GM12873 (cell line): Measurements from ENCODE around the gene KIT.

Experiments
- TF ChIP-seq, protein P1 (sequence below): IDR thresholded peaks from 2 replicates; pipeline ENCODE4 v1.5.1; 2012; ENCODE audit warnings: low read depth, mild to moderate bottlenecking, moderate library complexity, low read length, control low read depth; ENCODE audit not compliant: insufficient read depth; ENCODE audit errors: missing control alignments

Gene KIT

DNA sequence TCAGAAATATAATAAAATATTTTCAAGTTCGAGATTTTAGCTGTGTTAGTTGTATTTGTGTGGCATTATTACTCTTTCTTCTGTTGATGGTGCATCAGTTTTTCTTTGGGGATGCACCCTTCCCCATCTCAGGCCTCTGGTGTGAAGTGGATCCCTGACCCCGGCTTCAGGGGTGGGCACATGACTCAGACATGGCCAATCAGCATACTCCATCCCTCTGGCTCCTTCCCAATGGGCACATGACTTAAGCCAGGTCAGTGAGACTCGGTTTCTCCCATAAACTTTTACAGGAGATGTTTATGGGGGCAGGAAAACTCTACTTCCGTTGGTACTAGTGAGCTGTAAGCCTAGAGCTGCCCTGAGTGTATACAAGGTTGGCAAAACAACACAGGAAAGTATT, 3.0 kb upstream of the KIT start:
- TF ChIP-seq, protein P1, sequence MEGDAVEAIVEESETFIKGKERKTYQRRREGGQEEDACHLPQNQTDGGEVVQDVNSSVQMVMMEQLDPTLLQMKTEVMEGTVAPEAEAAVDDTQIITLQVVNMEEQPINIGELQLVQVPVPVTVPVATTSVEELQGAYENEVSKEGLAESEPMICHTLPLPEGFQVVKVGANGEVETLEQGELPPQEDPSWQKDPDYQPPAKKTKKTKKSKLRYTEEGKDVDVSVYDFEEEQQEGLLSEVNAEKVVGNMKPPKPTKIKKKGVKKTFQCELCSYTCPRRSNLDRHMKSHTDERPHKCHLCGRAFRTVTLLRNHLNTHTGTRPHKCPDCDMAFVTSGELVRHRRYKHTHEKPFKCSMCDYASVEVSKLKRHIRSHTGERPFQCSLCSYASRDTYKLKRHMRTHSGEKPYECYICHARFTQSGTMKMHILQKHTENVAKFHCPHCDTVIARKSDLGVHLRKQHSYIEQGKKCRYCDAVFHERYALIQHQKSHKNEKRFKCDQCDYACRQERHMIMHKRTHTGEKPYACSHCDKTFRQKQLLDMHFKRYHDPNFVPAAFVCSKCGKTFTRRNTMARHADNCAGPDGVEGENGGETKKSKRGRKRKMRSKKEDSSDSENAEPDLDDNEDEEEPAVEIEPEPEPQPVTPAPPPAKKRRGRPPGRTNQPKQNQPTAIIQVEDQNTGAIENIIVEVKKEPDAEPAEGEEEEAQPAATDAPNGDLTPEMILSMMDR = no peak

DNA sequence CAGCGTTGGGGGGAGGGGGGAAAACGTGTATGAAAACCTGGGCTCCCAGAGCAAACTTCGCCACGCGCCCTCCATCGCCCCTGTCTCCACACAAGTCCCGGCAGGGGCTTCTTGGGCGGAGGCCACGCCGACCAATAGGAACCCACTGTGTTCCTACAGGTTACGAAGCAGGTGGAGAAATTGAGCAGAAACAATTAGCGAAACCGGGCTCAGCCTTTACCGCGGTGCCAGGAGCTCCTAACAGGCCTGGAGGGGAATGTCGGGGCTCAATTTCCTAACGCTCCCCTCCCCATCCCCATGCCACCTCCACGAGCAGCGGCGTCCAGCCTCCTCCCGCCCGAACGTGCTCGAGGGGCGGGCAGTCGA, 589 bp upstream of the KIT start:
- TF ChIP-seq, protein P1 = no peak

DNA sequence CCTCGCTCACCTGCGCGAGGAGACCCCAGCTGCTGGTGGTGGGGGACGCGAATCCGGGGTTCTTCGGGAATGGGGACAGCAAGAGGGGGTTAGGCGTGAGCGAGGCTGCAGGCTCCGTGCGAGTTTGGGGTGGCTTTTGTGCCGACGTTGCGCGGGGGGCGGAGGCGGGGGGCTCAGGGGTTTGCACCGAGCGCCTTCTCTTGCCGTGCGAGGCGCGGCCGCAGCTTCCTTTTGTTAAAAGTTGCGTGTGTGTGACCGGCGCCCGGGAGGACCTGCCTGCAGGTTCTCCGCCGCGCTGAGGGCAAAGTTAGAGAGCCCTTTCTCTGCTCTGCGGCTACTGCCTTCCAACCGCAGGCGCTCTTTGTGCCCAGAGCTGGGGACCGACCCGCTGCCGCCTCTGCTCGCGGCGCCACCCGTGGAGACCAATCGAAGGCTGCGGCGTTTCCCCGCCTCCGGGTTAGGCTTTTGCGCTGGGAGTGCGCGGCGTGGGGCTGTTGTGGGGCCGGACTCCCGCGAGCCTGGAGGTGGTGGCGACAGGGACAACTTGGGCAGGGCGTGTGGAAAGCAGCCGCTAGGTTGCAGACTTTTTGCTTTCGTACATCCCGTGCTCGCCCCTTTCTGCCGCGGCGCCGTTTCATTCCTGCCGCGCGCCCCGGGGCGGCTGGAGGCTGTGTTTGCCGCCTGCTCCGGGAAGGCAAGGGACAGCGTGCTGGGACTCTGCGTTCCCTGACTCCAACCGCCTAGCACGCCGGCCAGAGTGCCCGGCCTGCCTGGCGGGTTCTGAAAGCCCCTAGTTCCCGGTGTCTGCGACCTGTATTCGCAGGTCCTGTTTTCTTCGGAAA, 716 bp downstream of the KIT start:
- TF ChIP-seq, protein P1 = peak; percentile 26

DNA sequence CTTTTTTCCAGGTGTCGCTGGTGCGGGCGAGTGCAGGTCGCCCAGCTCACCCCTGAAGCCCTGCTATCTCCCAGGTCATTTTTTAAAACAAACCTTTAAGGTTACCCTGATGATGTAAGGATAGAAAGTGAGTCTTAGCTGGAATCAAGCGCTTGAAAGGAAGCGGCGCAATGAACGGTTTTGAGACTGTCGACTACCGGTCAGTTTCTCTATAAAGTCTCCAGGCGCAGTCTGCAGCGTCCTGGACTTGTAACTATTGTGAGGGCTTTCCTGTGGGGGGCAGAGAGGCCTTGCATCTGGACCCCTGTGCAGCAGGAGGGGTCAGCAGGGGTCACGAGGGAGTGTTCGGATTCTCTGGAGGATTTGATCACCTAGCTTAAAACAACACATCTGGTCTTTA, 1.6 kb downstream of the KIT start:
- TF ChIP-seq, protein P1 = no peak

DNA sequence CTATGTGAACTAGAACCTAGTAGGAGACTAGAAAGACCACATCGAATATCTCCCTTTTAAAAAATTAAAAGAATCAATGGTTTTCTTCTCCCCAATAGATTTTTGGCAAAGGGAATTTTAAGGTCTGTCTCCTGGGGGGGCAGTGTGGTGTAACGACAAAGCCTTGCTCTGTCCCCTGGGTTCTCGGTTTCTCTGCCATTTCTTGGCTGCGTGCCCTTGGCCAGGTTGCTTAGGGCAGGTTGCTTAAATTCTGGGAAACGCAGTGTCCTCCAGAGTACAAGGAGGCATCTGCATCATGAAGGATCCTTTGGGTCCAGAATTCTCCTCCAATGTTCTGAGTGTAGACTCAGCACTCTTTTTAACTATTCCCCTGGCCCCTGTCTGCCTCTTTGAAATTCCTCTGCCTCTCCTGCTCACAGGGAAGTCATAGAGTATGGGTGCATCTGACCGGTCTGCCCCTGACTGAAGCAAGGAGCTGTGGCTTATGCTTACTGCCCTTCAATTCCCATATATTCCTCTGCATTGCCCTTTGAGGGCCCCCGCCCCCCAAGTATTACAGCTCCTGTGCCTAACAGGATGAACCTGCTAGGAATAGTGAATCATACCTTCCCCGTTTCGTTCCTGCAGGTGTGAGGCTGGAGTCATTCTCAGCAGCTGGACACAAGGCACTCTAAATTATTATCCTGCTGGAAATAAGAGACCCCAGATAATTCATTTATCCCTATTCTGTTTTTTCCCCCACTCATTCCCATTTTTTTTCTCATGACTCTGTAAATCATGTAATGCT, 2.2 kb downstream of the KIT start:
- TF ChIP-seq, protein P1 = no peak

DNA sequence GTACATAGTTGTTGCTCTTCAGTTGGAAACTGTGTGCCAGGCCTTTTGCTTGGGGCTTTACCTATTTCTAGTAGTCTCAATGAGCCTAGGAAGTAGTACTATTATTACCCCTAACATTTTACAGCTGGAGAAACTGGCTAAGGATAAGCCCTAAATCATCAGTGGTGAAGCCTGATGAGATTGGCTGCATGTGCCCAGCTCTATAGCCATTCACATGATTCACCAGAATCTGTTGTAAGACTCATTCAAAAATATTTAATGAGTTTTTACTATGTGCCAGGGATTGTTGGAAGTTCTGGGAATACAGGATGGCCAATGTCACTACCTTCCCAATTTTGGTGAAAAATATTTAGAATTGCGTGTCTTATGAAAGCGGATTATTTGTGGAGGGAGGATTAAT, 2.8 kb downstream of the KIT start:
- TF ChIP-seq, protein P1 = no peak

DNA sequence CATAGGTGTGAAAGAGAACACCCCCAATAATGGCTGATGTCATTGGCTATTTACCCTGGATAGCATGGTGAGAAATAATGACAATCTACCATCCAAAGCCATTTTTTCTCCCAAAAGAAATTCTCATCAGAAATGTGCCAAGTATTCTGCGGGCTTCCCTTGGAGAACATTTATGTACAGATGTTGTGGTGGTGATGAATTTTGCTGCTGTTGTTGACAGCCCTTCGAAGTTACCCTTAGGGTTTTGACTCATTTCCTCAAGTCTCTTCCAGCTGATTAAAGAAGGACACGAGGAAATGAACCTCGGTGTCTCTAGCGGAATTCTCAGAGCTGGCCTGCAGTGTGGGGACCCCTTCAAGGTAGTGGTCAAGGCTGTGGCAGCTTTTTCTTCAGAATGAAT, 3.4 kb downstream of the KIT start:
- TF ChIP-seq, protein P1 = no peak
